ENCODE measurements around the gene FLNB.

FLNB gene

DNA sequence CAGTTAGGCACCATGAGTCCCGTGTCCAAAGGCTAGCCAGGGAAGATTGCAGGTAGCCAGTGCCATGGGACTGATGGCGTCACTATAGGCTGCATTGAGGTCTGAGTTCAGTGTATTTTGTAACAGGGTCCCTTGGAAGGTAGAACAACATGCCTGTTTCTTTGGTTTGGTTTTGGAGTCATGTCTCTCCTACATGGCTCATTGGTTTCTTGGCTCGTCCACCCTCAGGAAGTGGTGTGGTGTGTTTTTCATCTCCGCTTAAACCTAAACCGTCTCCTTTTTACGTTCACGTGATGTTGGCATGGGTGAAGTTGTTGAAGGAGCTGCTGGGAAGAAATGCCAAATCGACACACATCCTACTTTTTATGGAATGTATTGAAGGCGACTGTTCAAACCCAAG, 71.6 kb downstream of the FLNB start:
- no peak for DNase-seq

- no peak for DNase-seq
Observed at GRCh38 chr3:58082047-58082446, 73.8 kb downstream of the FLNB start.

- no peak for DNase-seq
Observed at GRCh38 chr3:58084166-58084565, 75.9 kb downstream of the FLNB start.

DNA sequence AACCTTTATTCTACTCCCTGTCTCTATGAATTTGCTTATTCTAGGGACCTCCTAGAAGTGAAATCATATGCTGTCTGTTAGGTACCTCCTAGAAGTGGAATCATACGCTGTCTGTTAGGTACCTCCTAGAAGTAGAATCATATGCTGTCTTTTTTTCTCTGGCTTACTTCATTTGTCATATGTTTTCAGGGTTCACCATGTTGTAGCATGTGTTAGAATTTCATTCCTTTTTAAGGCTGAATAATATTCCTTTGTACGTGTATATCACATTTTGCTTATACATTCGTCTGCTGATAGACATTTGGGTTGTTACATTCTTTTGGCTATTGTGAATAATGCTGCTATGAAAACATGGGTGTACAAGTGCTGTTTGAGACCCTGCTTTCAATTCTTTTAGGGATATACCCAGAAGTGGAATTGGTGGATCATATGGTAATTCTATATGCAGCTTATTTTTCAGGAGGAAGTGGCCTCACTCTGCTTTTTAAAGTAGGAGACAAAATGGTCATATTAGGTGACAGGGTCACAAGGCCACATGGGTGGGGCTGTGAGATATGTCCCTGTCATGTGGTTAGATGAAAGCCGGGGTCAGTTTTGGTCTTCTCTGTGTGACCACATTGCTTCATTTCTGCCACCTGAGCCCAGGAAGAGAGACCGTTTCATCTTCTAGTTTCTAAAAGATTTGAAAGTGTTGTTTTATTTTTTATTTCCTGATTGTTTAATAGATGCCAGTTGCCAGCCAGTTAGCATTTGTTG, 76.7 kb downstream of the FLNB start:
- DNase-seq = no peak

DNA sequence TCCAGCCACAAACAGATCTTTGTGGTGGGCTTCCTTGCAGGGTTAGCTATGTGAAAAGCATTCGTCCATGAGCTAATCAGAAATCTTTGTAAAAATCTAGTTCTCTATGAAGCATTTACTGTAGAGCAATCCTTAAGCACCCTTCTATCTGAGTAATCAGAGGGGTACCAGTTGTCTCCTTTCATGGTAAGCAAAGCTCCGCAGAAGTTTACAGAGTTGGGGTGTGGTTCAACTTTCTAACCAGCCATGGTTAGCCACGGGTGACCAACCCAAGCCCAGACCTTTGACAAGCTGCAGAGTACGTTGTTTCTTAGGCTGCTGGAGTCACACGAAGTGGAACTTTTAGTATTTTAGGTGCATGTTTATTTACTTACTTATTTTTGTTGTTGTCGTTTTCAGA, 77.4 kb downstream of the FLNB start:
- DNase-seq = no peak

DNA sequence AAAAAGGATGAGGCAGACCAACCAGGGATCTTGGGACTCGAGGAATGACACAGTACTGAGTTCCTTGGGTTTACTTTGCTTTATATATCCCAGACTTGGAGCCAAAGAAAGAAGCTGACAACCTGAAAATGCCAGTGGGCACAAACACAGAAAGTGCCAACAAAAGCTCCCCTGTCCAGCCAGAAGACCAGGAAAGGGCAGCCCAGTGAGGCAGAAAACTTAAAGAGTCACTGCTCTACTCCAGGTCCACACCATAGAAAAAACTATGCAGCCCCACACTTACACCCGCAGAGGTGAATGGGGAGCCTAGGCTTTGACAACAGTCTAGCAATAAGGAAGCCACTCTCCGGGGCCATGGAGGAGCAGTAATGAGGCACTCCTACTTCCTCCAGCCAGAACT, 80.3 kb downstream of the FLNB start:
- no peak for DNase-seq

- DNase-seq = no peak
Observed at GRCh38 chr3:58090351-58090750, 82.1 kb downstream of the FLNB start.

DNA sequence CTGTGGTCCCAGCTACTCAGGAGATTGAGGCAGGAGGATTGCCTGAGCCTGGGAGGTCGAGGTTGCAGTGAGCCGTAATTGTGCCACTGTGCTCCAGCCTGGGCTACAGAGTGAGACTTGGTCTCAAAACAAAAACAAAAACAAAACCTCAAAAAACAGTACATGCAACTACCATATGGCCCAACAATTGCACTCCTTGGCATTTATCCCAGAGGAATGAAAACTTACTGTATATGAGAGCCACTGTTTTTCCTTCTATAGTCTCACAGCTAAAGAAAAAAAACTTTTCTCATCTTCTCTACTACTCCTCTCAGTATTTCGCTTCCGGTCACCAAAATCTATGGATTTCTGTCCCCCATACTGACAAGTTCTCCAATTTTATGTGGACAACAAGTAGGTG, 84.3 kb downstream of the FLNB start:
- DNase-seq = no peak

DNA sequence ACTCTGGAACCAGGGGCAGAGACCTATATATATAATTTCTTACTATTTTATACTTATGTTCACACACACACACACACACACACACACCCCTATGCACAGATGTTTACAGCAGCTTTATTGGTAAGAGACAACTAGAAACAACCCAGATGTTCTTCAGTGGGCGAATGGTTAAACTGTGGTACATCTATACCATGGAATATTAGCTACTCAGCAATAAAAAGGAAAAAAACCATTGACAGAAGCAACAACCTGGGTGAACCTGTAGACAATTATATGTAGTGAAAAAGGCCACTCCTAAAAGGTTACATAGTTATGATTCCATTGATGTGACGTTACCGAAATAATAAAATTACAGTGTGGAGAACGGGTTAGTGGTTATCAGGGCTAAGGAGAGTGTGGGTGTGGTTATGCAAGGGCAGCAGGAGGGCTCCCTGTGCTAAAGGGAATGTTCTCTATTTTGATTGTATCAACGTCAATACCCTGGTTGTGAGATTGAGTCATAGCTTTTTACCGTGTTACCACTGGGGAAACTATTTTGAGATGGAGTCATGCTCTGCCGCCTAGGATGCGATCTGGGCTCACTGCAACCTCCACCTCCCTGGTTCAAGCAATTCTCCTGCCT, 85.5 kb downstream of the FLNB start:
- no peak for DNase-seq

- DNase-seq = no peak
Observed at GRCh38 chr3:58094657-58095056, 86.4 kb downstream of the FLNB start.

DNA sequence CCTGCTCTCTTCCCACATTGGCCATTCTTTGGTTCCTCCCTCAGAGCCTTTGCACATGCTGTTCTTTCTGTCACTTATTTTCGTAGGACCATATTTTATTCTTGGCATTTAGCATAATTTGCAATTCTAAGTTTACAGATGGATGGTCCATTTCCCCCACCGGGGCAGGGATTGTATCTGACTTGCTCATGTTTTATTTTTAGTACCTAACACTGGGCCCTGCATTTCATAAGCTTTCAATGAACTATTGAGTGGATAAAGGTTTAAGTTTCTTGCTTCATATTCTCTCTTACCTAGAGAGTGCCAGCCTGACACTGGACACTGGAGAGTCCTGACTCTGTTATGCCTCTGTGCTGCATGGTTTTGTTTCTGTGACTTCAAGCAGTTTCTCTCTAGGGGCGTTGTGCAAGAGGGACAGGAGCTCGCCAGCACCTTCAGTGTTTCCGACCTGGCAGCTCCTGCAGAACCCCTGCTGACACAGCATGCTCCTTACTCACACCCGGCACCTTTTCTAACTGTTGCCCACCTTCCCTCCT, 87.4 kb downstream of the FLNB start:
- no peak for DNase-seq

GRCh38 chr3:58098531-58098930, 90.3 kb downstream of the FLNB start:
- DNase-seq = no peak

- no peak for DNase-seq
Observed at GRCh38 chr3:58099865-58100264, 91.6 kb downstream of the FLNB start.

GRCh38 chr3:58101499-58102389, 93.5 kb downstream of the FLNB start:
- DNase-seq = no peak

GRCh38 chr3:58102390-58102750, 94.1 kb downstream of the FLNB start:
- DNase-seq = no peak

DNA sequence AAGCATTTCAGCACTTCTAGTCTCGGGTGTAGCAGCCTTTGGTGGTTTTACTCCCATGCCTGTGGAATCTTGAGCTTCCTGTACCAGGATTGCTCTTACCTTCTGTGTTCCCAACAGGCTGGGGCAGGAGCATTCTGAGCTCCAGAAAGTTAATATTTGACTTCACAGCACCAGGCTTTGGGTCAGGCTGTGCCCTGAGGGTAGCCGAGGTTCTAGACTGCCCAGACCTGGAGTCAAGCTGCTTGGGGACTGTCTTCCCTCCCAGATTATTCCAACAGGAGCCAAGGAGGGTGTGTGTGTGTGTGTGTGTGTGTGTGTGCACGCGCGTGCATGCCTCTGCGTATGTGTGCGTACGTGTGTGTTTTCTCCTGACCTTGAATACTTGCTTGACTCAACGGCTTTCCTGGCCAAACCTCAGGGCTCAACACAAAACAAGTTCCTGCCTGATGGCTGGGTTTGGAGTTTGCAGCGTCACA, 94.8 kb downstream of the FLNB start:
- DNase-seq = no peak

DNA sequence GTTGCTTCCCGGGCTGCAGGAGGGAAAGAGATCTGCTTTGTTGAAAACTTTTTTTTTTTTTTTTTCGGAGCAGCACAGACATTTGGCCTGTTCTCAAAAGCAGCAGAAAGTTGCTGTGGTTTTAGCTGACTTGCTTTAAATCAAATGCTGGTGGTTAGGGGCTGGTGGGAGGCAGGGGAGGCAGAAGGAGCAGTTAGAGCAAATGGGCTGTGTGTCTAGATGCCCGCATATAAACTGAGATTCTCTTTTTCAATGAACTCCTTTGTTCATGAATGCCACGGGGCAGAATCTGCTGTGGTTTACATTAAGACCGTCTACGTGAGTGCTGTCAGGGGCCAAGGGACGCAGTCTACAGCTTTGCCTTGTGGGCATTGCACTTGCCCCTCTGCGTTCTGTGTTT, 95.9 kb downstream of the FLNB start:
- no peak for DNase-seq

DNA sequence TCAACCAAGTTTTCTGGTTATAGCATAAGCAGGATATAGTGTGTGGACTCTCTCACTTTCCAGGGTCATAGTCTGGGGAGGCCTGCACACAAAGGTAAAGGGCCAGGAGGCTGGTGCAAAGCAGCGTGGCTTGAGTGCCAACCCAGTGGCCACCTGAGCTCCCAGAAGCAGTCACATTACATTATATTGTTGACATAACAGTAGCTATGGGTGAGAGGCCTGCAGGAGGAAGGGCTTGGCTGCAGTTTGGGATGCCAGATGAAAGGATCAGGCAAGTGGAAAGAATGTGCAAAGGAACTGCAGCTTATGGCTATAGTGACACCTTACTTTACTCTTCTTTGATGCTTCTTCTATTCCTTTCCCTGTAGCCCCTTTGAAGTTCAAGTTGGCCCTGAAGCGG, 96.5 kb downstream of the FLNB start:
- DNase-seq = no peak

DNA sequence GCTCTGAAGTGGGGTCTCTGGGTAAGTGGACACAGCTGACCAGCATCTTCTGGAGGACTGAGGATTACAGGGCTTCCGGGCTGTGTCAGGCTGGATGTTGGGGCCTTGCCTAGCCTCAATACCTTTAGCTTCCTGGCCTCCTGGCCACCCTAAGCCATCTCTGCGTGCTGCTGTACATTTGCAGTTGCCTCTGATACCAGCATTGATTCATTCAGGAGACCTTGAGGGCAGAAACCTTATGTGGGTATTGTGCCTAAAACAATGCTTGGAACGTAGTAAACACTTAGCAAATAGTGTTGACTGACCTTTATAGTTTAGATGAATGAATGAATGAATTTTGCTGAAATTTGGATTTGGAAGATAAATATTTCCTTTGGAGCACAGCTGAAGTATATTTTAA, 97.0 kb downstream of the FLNB start:
- DNase-seq = no peak

DNA sequence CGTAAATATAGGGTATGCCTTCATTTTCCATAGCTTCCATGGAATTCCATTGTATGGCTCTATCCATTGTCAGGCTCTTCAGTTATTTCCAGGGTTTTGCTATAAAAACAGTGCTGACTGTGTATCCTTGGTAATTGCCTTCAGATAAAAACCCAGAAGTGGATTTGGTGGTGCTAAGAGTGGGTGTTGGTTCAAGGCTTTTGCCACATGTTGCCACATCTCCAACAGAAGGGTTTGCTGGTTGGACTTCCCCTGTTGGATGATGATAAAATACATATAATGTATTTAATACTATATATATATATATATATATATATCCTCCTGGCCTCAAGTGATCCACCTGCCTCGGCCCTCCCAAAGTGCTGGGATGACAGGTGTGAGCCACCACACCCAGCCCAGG, 97.8 kb downstream of the FLNB start:
- no peak for DNase-seq

DNA sequence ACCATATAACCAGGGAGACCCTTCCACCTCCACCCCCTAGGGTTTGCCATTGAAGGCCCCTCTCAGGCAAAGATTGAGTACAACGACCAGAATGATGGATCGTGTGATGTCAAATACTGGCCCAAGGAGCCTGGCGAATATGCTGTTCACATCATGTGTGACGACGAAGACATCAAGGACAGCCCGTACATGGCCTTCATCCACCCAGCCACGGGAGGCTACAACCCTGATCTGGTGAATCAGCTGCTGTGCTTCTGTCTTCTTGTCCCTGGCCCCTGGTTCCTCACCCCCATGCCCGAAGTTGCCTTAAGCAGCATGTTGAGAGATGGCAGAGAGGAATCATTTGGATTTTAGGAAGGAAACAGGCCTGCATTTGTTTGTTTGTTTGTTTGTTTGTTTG, 98.4 kb downstream of the FLNB start:
- no peak for DNase-seq

- DNase-seq = no peak
Observed at GRCh38 chr3:58107597-58107996, 99.4 kb downstream of the FLNB start.

- no peak for DNase-seq
Observed at GRCh38 chr3:58109752-58110151, 101.5 kb downstream of the FLNB start.

Measured in SHP77 (cell line).